ENCODE results near the gene TMEM215. TPM values are rescaled to one million over a fixed set of nuclear protein-coding genes. Genes with fewer than 3 reads are reported as not detected.
"Not testable (repeated sequence)": the region's sequence is repeated elsewhere in the genome, so short reads cannot be mapped to it uniquely, and the experiment has no call there.

Gene TMEM215
- total RNA-seq, 2 donors from 2014 or later = not detected

DNA sequence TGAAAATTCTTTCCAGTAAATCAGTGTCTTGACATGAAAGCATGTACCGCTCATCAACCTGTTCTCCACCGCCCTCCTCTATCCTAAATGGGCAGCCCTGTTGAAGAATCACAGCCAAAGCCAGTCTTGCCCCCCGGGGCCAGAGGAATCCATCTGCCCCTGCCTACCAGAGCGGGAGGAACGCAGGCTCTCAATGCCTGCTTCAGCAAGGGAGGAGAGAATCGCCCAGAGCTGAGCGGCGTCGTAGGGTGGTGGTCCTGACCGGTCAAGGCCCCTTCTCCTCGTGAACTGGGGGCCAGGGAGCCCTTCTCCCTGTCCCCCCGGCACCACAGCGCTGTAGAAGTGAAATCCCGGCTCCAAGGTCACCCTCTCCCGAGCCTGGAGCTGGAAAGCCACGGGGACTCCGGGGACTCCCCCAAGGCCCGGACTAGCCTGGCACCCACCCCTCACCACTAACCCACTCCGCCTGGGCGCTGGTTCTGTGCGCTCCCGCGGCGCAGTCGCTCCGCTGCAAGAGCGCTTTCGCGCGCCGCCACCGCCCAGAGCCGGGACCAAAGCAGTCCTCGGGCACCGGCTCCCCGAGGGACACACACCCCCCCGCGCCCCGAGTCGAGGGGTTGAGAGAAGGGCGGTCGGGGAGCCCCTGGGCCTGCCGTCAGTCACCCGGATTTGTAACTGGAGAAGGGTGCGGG lies 718 bp upstream of the TMEM215 start:
- intact Hi-C loops (cut with DNase I) = no loop called here
- no peaks in the 10 kb centered on the region for H3K4me1 ChIP-seq
- TF ChIP-seq, protein P1, sequence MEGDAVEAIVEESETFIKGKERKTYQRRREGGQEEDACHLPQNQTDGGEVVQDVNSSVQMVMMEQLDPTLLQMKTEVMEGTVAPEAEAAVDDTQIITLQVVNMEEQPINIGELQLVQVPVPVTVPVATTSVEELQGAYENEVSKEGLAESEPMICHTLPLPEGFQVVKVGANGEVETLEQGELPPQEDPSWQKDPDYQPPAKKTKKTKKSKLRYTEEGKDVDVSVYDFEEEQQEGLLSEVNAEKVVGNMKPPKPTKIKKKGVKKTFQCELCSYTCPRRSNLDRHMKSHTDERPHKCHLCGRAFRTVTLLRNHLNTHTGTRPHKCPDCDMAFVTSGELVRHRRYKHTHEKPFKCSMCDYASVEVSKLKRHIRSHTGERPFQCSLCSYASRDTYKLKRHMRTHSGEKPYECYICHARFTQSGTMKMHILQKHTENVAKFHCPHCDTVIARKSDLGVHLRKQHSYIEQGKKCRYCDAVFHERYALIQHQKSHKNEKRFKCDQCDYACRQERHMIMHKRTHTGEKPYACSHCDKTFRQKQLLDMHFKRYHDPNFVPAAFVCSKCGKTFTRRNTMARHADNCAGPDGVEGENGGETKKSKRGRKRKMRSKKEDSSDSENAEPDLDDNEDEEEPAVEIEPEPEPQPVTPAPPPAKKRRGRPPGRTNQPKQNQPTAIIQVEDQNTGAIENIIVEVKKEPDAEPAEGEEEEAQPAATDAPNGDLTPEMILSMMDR (IDR thresholded peaks at IDR 0.05) = no peak
- peaks cover 16% of the 10 kb centered on the region for H3K27me3 ChIP-seq
- no peak overlapping the region for H3K4me3 ChIP-seq
- no peaks in the 10 kb centered on the region for H3K9me3 ChIP-seq
- no peaks in the 10 kb centered on the region for H3K36me3 ChIP-seq
- H3K9ac ChIP-seq (ENCODE audit: low read depth in 2 of 2, low read length in 2 of 2) = no peak overlapping the region
- no peak overlapping the region for H3K27ac ChIP-seq
- DNase-seq = no peak

DNA sequence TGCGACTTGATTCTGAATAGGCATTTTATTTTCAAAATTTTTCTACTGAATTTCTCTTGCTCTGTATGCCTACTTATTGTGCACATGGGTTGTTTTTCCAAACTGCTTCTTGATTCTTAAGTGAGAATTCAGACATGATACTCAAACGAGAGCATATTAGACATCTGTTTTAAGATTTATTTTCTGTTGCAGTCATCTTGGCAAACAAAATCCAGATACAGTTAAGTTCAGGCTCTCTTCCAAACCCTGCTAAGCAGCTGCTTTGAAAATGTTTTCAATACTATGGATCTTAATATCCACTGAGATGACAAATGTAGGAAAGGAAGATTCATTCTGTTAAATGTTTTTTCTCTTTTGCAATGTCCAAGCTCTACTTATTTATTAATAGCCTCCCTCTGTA lies 4.5 kb downstream of the TMEM215 start:
- Histone ChIP-seq H3K27me3 (peaks cover 11% of the 10 kb centered on the region), H3K9ac (ENCODE audit: low read depth in 2 of 2, low read length in 2 of 2) (no peak overlapping the region), H3K4me3 (no peak overlapping the region), H3K4me1 (no peaks in the 10 kb centered on the region), H3K27ac (no peak overlapping the region), H3K36me3 (no peaks in the 10 kb centered on the region), H3K9me3 (no peaks in the 10 kb centered on the region)
- DNase-seq = no peak
- TF ChIP-seq, protein P1 (IDR thresholded peaks at IDR 0.05) = no peak
- intact Hi-C loops (cut with DNase I) = no loop called here

DNA sequence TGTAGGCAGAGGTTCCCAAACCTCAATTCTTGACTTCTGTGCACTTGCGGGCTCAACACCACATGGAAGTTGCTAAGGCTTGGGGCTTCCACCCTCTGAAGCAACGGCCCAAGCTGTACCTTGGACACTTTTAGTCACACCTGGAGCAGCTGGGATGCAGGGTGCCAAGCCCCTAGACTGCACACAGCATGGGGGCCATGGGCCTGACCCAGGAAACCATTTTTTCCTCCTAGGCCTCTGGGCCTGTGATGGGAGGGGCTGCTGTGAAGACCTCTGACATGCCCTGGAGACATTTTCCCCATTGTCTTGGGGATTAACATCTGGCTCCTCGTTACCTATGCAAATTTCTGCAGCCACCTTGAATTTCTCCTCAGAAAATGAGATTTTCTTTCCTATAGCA lies 12.7 kb downstream of the TMEM215 start:
- H3K36me3 ChIP-seq; H3K4me3 ChIP-seq; intact Hi-C loops (cut with DNase I); H3K4me1 ChIP-seq; H3K9ac ChIP-seq (ENCODE audit: low read depth in 2 of 2, low read length in 2 of 2); DNase-seq; H3K27me3 ChIP-seq; H3K9me3 ChIP-seq; H3K27ac ChIP-seq: not testable (repeated sequence)

DNA sequence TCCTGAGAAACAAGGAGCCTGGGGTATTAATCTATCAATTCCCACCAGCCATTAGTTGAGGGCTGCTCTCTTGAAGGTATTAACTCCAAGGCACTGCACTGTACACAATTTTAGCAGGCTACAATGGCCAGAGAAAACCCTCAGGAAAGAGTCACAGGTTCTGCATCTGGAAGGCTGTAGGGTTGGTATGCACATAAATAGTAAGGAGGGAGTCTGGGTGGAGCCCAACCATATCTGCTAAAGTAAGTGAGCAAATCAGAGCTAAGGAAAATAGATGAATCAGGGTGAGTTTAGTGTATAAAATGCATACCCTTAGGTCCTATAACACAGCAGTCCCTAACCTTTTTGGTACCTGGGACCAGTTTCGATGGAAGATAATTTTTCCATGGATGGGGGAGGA lies 18.2 kb downstream of the TMEM215 start:
- intact Hi-C loops (cut with DNase I) = no loop called here
- DNase-seq = no peak
- H3K9me3 ChIP-seq = no peaks in the 10 kb centered on the region

DNA sequence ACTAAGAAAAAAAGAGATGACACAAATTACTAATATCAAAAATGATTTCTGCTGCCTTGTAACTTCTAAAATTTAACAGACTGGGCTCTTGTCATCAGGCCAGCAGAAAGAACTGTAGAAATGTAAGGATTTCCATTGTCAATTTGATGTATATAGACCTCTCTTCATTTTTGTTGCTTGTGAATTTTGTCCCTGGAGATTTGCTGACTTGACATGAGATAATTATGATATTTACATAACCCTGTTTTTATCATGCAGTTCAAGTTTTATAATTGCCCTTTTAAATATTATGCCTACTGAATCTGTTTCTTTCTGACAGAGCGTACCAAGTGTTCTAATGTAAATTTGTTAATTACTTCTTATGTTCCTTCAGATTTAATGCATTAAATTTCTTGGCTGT lies 23.9 kb downstream of the TMEM215 start:
- intact Hi-C loops (cut with DNase I) = no loop called here
- Histone ChIP-seq H3K4me1 (no peaks in the 10 kb centered on the region), H3K4me3 (no peak overlapping the region), H3K36me3 (no peaks in the 10 kb centered on the region), H3K9me3 (no peaks in the 10 kb centered on the region), H3K27ac (no peak overlapping the region), H3K27me3 (no peaks in the 10 kb centered on the region), H3K9ac (ENCODE audit: low read depth in 2 of 2, low read length in 2 of 2) (no peak overlapping the region)
- no peak for DNase-seq
- TF ChIP-seq, protein P1 (IDR thresholded peaks at IDR 0.05) = no peak

More for the DNA sequence above, 18.2 kb downstream of the TMEM215 start:
- no peak overlapping the region for H3K27ac ChIP-seq
- no peaks in the 10 kb centered on the region for H3K36me3 ChIP-seq
- H3K9ac ChIP-seq (ENCODE audit: low read depth in 2 of 2, low read length in 2 of 2) = no peak overlapping the region
- H3K27me3 ChIP-seq = no peaks in the 10 kb centered on the region
- TF ChIP-seq, protein P1 (IDR thresholded peaks at IDR 0.05) = no peak
- no peak overlapping the region for H3K4me3 ChIP-seq
- H3K4me1 ChIP-seq = no peaks in the 10 kb centered on the region

DNA sequence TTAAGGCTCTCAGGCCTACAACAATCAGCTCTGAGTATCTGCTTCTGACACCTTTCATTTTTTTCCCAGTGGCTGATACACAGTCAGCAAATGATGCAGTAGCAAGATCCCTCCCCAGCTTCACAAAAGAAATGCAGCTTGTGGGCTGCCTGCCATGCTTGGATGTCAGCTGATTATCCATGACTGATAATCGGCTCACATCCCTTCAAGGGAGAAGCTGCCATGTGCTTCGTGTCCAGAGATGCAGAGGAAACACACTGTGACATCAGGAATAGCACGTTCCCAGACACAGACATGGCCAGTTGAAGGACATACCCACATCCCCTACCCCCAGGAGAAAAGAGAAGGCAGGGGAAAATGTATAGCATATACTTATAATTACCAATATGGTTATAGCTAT lies 27.9 kb downstream of the TMEM215 start:
- Histone ChIP-seq H3K9me3 (no peaks in the 10 kb centered on the region), H3K27me3 (no peaks in the 10 kb centered on the region), H3K36me3 (no peaks in the 10 kb centered on the region), H3K4me1 (no peaks in the 10 kb centered on the region), H3K9ac (ENCODE audit: low read depth in 2 of 2, low read length in 2 of 2) (no peak overlapping the region), H3K27ac (no peak overlapping the region), H3K4me3 (no peak overlapping the region)
- intact Hi-C loops (cut with DNase I) = no loop called here
- TF ChIP-seq, protein P1 (IDR thresholded peaks at IDR 0.05) = no peak
- no peak for DNase-seq
